Mammary epithelial cell (primary cell): ENCODE results near the gene FETUB.

ENCODE experiments used
- CTCF ChIP-seq, 2 donors: IDR thresholded peaks in 1 of 2; conservative IDR thresholded peaks in 1 of 2; 2 replicates each; pipeline ENCODE4 v1.5.1; 2011 to 2012; ENCODE audit warnings: inconsistent platforms in 2 of 2, low read length in 2 of 2, mild to moderate bottlenecking in 2 of 2, control low read depth in 1 of 2, low read depth in 1 of 2; ENCODE audit not compliant: insufficient read depth in 1 of 2; ENCODE audit errors: extremely low read depth in 1 of 2
- EZH2 ChIP-seq: IDR thresholded peaks from 2 replicates; pipeline ENCODE4 v1.6.1; 2012; ENCODE audit warnings: low read length, inconsistent platforms, borderline replicate concordance

GRCh38 chr3:186642014-186642413 lies 1.8 kb downstream of the FETUB start:
- TF ChIP-seq CTCF (conservative IDR thresholded peaks at IDR 0.05 in 1 of 2, IDR thresholded peaks at IDR 0.05 in 1 of 2; ENCODE audit: extremely low read depth in 1 of 2, insufficient read depth in 1 of 2, low read depth in 1 of 2, low read length in 2 of 2) (no peak), EZH2 (no peak)
